Esophagus muscularis mucosa (tissue), 3 donors: ENCODE data around the gene SAFB.

Experiments used
- CTCF ChIP-seq, 3 experiments: fragments of 200-600 bp in 2 of 3; fragments of 450-650 bp in 1 of 3; sonication (generic) in 2 of 3; IDR thresholded peaks; one replicate each; pipeline ENCODE4 v1.5.1; 2017 to 2019; ENCODE audit warnings: antibody characterized with exemption in 3 of 3, mild to moderate bottlenecking in 2 of 3, moderate library complexity in 1 of 3
- POLR2A ChIP-seq: fragments of 450-650 bp; IDR thresholded peaks from one replicate; pipeline ENCODE4 v1.6.1; 2017; ENCODE audit warnings: antibody characterized with exemption, moderate library complexity, mild to moderate bottlenecking, low read depth
- POLR2AphosphoS5 ChIP-seq, 2 donors: sonication (generic); formaldehyde crosslinking; IDR thresholded peaks; one replicate each; pipeline ENCODE4 v1.6.1; 2017; ENCODE audit warnings: antibody characterized with exemption in 2 of 2

DNA sequence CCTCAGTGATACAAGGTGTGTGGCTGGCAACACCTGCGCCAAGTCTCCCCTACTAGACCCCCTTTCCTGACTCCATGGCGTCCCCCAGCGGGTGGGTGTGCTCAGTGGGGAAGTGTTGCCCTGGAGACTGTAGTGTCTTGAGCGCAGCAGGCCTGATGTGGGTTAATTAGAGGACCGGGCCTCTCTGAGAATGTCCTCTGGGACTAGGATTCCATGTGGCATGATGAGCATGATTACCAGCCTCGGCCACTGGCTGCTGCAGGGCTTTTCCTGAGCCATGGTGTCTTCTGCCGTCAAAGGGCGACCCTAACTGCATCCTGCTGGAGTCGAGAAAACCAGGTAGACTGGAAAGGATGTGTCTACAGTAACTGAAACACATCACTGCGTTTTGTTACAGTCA is 29.4 kb downstream of the SAFB start:
- TF ChIP-seq CTCF (IDR thresholded peaks at IDR 0.05) (no peak), POLR2A (no peak), POLR2AphosphoS5 (IDR thresholded peaks at IDR 0.05) (no peak)
